NCI-H345 (cell line): ENCODE measurements around the gene TMEM236.
"Not testable (repeated sequence)": the region's sequence is repeated elsewhere in the genome, so short reads cannot be mapped to it uniquely, and the experiment has no call there.

Experiments
- DNase-seq: peaks from one replicate; lab custom pipeline; 2025; lab: John Stamatoyannopoulos, UW

Gene TMEM236, protein sequence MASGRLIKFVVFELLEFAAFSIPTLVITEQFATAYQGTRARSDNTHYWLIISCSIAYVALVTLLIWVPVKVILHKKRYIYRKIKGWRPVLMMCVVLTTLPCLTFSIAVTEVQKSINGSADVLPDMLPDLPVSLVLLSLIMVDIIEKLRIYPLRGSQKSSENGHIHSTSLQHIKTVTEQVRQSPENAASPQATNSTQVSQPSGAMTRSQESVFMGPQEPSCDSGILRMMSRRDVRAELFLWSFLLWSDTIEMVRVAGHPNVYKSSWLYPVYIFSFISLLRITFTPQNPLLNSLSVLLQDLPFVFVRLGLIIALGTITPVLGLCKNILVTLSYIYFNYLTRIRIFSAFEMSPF

DNA sequence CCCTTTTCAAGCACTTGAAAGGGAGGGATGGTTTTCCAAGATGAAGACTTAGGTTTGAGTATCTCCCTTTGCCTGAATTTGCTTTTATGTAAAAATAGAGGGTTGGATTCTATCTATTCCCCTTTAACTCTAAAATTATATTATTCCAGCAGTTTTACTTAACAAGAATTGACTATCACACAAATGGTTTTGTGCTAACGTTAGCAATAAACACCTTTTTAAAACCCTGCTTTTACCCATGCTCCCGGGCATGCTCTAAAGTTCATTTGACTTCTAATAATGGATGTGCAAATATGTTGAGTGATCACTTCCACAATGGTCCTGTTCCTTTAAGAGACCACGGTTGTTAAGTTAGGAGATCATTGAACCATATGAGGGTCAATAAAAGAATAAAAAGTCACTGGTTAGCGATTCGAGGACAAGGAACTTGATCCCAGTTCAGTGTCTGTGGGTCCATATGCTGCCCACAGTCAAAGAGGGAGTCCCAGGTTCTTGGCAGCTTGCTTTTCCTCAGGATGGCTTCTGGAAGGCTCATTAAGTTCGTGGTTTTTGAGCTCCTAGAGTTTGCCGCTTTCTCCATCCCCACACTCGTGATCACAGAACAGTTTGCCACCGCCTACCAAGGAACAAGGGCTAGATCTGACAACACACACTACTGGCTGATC is at the start of gene TMEM236:
Gene TMEM236, plus strand, starts transcription at position 421 of the 665 bp plus-strand sequence. Its CDS starts 95 bp downstream, at position 516.
- DNase-seq: no peak

DNA sequence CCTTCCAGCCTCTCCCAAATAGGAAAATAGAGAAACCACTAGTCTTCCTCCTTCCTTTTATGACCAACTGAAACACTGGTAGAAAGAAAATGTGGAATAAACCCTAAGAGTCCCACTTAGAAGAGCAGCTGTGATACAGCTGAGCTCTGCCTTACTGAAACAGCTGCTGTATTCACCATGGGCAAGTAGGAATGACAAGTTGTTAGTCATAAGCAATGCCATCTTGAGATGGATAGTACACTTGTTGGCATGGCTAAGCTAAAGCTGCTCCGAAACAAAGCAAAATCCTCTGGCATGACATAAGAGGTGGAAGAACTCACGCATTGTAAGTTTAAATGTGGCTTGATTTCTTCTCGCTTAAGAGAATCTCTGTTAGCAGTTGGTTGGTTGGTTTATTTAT is 48.3 kb upstream of the TMEM236 start:
- no peak for DNase-seq

DNA sequence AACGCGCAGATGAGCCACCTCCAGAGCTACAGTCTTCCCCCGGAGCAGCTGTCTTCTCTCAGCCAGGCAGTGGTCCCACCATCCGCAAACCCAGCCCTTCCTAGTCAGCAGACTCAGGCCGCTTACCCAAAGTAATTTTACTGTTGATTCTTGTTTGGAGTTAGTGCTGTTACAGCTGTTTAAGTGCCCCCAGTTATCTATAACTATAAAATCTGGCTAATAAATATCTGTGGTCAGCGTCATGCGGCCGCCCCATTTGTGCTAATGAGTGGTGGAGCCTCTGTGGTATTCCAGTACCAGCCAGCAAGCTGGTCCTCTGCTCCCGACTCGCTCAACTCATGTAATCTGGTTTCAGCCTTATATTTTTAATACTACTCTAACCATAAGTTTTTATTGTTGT is 43.2 kb upstream of the TMEM236 start:
- no peak for DNase-seq

DNA sequence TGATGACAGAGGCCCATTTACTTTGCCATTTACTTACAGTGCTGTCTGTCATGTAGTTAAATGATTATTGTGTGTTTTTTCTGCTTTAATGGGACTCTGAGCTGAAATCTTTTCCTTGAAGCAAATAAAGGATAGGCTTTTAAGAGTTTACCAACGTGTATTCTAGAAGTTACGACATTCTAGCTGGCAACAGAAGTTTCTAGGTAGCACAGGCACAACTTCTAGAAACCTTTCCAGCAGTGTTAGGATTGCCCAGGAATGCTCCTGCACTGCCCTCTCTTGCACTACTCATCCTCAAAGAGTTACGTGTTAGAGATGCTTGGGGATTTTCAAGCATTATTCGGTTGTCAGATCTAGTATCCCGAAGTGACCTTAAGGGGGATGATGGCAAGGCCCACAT is 42.5 kb upstream of the TMEM236 start:
- no peak for DNase-seq

- no peak for DNase-seq
Observed at GRCh38 chr10:17710181-17710580, 41.8 kb upstream of the TMEM236 start.

- DNase-seq: no peak
Observed at GRCh38 chr10:17712053-17712452, 39.9 kb upstream of the TMEM236 start.

GRCh38 chr10:17712717-17713471 is 39.1 kb upstream of the TMEM236 start:
- DNase-seq: no peak

GRCh38 chr10:17713758-17714157 is 38.2 kb upstream of the TMEM236 start:
- DNase-seq: no peak

GRCh38 chr10:17716161-17716560 is 35.8 kb upstream of the TMEM236 start:
- no peak for DNase-seq

DNA sequence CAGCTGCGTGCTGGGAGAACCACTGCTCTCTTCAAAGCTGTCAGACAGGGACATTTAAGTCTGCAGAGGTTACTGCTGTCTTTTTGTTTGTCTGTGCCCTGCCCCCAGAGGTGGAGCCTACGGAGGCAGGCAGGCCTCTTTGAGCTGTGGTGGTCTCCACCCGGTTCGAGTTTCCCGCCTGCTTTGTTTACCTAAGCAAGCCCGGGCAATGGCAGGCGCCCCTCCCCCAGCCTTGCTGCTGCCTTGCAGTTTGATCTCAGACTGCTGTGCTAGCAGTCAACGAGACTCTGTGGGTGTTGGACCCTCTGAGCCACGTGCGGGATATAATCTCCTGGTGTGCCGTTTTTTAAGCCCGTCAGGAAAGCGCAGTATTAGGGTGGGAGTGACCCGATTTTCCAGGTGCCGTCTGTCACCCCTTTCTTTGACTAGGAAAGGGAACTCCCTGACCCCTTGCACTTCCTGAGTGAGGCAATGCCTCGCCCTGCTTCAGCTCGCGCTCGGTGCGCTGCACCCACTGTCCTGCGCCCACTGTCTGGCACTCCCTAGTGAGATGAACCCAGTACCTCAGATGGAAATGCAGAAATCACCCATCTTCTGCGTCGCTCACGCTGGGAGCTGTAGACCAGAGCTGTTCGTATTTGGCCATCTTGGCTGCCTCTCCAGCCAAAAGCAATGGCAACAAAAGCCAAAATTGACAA is 29.5 kb upstream of the TMEM236 start:
- DNase-seq: not testable (repeated sequence)

GRCh38 chr10:17725703-17726102 is 26.3 kb upstream of the TMEM236 start:
- DNase-seq: no peak

DNA sequence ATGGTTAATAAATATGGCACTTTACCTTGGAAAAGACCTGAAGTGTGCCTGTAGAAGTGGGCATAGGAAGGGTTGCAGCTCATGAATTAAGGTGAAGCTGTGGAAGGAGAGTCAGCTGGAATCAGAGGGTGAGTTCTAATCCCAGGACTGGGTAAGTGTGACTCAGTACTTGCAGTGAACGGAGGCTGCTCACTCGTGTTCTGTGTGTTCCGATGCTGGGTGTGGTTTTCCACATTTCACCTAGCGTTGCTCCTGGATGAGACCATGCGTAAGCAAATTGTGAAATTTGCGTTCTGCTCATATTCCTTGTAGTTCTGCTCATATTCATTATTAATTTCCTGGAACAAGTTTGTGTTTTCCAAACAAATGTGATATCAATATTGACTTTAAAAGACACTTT is 22.4 kb upstream of the TMEM236 start:
- no peak for DNase-seq

DNA sequence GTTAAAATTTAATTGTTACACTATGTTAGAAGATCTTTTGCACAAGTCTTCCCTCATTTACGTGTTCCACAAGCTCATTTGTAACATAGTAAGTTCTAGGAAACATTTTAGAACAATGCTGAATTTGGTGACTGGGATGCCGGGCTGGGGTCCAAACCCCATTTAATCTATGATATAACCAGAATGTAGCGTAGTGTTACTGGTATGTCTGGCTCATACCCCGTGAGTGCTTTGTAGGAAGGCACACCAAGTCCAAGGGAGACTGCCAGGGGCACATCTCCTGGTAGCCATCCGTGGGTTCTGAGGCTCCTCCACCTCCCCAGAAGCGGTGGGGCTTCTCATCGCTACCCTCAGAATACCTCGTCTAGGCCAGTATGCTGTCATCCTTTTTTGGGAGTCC is 21.3 kb upstream of the TMEM236 start:
- no peak for DNase-seq

DNA sequence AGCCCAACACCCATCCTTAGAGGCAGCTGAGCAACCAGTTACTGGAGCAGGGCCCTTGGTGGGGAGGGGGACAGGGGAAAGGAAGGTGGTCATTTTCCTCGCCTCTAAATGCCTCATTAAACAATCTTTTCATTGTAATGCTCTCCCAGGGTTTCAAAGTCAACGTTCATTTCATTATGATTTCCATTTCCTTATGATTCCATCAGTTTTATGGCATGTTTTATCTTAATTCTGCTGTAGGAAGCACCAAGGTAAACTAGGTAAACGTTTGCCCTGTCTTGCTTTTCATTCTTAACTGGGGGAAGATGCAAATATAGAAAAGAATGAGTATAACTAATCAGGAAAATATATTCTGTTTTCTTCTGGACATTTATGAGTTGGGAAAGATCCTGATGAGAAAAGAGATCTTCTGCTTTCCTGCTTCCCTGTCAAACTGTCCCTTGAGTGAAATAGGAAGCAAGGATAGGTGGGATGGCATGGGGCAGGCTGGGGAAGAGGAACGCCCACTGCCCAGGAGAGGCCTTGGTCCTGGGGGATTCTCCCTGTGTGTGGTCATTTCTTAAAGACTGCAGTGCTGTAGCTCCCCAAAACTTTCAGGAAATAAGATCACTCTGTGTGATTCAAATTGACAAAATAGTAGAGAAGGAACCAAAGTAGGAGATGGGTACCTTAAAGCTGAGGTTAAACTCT is 20.5 kb upstream of the TMEM236 start:
- no peak for DNase-seq

DNA sequence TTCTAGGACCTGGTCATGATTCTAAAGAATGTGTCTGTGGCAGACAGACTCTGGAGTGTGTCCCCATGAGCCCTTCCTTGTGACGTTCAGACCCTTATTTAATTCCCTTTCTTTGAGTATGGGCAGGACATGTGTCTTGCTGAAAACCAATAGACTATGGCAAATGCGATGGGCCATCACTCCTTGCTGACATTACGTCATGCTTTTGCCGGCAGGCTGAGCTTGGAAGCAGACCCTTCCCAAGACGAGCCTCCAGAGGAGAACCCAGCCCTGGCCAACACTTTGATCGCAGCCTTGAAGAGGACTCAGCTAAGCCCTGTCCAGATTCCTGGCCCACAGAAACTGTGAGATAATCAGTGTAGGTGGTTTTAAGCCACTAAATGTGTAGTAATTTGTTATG is 18.4 kb upstream of the TMEM236 start:
- no peak for DNase-seq

- DNase-seq: no peak
Observed at GRCh38 chr10:17734432-17735080, 17.4 kb upstream of the TMEM236 start.

DNA sequence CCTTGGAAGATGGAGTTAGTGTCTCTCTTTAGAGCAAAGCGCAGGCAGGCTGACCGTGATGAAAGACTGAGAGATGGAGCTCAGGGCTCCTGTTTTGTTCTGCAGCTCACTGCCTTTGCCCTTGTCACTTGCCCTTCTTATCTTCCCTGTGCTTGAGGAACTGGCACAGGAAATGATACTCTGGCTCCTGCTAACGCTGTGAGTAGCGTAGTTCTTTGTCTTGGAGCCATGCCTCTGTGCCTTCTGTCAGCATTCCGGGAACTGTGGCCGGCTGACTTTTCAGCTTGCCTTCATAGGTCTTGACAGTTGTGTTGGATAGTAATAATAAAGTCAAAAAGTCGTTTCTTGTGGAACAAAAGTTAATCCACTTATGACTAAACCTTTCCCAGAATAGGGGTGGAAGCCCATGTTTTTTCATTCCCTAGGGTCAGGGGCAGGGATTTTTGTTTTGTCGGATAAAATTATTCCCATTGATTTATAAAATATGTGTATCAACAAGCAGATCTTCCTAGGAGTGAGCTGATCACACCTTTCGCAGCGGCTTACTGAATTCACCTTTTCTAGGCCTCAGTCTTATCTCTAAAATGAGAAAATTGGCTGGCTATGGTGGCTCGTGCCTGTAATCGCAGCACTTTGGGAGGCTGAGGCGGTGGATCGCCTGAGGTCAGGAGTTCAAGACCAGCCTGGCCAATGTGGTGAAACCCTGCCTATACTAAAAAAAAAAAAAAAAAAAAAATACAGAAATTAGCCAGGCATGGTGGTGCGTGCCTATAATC is 16.6 kb upstream of the TMEM236 start:
- no peak for DNase-seq

DNA sequence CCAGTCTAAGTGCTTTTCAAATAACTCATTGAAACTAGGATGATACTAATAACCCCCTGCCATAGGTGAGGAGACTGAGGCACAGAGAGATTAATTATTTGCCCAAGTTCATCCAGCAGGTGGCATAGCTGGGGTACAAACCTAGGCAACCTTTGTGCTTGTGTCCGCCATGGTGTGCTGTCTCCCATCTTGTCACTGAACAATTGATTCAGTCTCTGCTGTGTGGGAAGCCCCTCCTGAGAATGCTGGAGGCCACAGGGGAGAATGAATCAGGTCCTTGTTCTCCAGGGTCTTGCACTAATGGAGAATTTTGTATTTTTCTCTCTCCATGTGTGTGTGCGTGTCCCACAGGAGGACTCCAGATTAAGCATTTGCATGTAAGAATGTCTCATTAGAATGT is 15.8 kb upstream of the TMEM236 start:
- no peak for DNase-seq

- DNase-seq: peak; percentile 18
Observed at GRCh38 chr10:17737027-17737965, 14.7 kb upstream of the TMEM236 start.
